Memory B cell (primary cell): Measurements from ENCODE around the gene SEMA5A.

Source experiments
- ATAC-seq: fragments of 150-1000 bp; cut with Tn5 transposase; 2 replicates; pipeline ENCODE4 v1.10.0; 2021; ENCODE audit warnings: low read depth, mild to moderate bottlenecking, moderate library complexity
- DNase-seq, 2 donors: peaks; one replicate each; pipeline ENCODE4 v3.0.0; 2022; ENCODE audit warnings: low spot score in 2 of 2
- H3K27ac Mint-ChIP-seq: one replicate; pipeline ENCODE4 v1.8.0; 2022; ENCODE audit warnings: mild to moderate bottlenecking, moderate library complexity, mixed read lengths
- H3K27me3 Mint-ChIP-seq: one replicate; pipeline ENCODE4 v1.8.0; 2022; ENCODE audit warnings: mixed read lengths
- H3K36me3 Mint-ChIP-seq: one replicate; pipeline ENCODE4 v1.8.0; 2022; ENCODE audit warnings: mild to moderate bottlenecking, mixed read lengths
- H3K4me1 Mint-ChIP-seq: one replicate; pipeline ENCODE4 v1.8.0; 2022; ENCODE audit warnings: mixed read lengths
- H3K4me3 Mint-ChIP-seq: one replicate; pipeline ENCODE4 v1.8.0; 2022; ENCODE audit warnings: mild to moderate bottlenecking, moderate library complexity, mixed read lengths
- H3K9me3 Mint-ChIP-seq: one replicate; pipeline ENCODE4 v1.8.0; 2022; ENCODE audit warnings: mixed read lengths

The SEMA5A gene

GRCh38 chr5:9239626-9240025 lies 306.2 kb downstream of the SEMA5A start:
- no peak overlapping the region for H3K4me3 Mint-ChIP-seq
- H3K27ac Mint-ChIP-seq: no peak overlapping the region
- no peaks in the 10 kb centered on the region for H3K36me3 Mint-ChIP-seq
- H3K4me1 Mint-ChIP-seq: no peaks in the 10 kb centered on the region
- no peaks in the 10 kb centered on the region for H3K27me3 Mint-ChIP-seq
- ATAC-seq: no peak
- H3K9me3 Mint-ChIP-seq: peaks cover 2% of the 10 kb centered on the region
- DNase-seq: no peak

GRCh38 chr5:9239071-9239470 lies 306.8 kb downstream of the SEMA5A start:
- no peak overlapping the region for H3K27ac Mint-ChIP-seq
- no peak for ATAC-seq

GRCh38 chr5:9233712-9234111 lies 312.2 kb downstream of the SEMA5A start:
- Mint-ChIP-seq H3K27ac (no peak overlapping the region), H3K4me3 (no peak overlapping the region), H3K9me3 (peaks cover 10% of the 10 kb centered on the region), H3K36me3 (no peaks in the 10 kb centered on the region), H3K4me1 (no peaks in the 10 kb centered on the region), H3K27me3 (peaks cover 5% of the 10 kb centered on the region)
- ATAC-seq (no peak), DNase-seq (no peak)

More at GRCh38 chr5:9239071-9239470, 306.8 kb downstream of the SEMA5A start:
- no peak overlapping the region for H3K4me3 Mint-ChIP-seq
- H3K9me3 Mint-ChIP-seq: peaks cover 2% of the 10 kb centered on the region
- DNase-seq: no peak
- H3K27me3 Mint-ChIP-seq: no peaks in the 10 kb centered on the region
- H3K36me3 Mint-ChIP-seq: no peaks in the 10 kb centered on the region
- no peaks in the 10 kb centered on the region for H3K4me1 Mint-ChIP-seq

- Mint-ChIP-seq H3K9me3 (peaks cover 10% of the 10 kb centered on the region), H3K27ac (no peak overlapping the region), H3K4me1 (no peaks in the 10 kb centered on the region), H3K36me3 (no peaks in the 10 kb centered on the region), H3K27me3 (peaks cover 5% of the 10 kb centered on the region), H3K4me3 (no peak overlapping the region)
- DNase-seq (no peak), ATAC-seq (no peak)
These were observed 312.8 kb downstream of the SEMA5A start for GRCh38 chr5:9233035-9233434.

GRCh38 chr5:9231842-9232241 lies 314.0 kb downstream of the SEMA5A start:
- Mint-ChIP-seq H3K9me3 (peaks cover 10% of the 10 kb centered on the region), H3K27ac (no peak overlapping the region), H3K27me3 (peaks cover 5% of the 10 kb centered on the region), H3K4me1 (no peaks in the 10 kb centered on the region), H3K4me3 (no peak overlapping the region), H3K36me3 (no peaks in the 10 kb centered on the region)
- DNase-seq: no peak
- no peak for ATAC-seq

GRCh38 chr5:9230355-9230754 lies 315.5 kb downstream of the SEMA5A start:
- H3K27me3 Mint-ChIP-seq: peaks cover 5% of the 10 kb centered on the region
- H3K4me3 Mint-ChIP-seq: no peak overlapping the region
- H3K27ac Mint-ChIP-seq: no peak overlapping the region
- H3K36me3 Mint-ChIP-seq: no peaks in the 10 kb centered on the region
- ATAC-seq: no peak
- DNase-seq: no peak
- peaks cover 7% of the 10 kb centered on the region for H3K9me3 Mint-ChIP-seq
- no peaks in the 10 kb centered on the region for H3K4me1 Mint-ChIP-seq

- no peaks in the 10 kb centered on the region for H3K4me1 Mint-ChIP-seq
- peaks cover 5% of the 10 kb centered on the region for H3K27me3 Mint-ChIP-seq
- peaks cover 7% of the 10 kb centered on the region for H3K9me3 Mint-ChIP-seq
- ATAC-seq (no peak), DNase-seq (no peak)
- no peak overlapping the region for H3K27ac Mint-ChIP-seq
- no peaks in the 10 kb centered on the region for H3K36me3 Mint-ChIP-seq
- no peak overlapping the region for H3K4me3 Mint-ChIP-seq
These were observed 319.8 kb downstream of the SEMA5A start for GRCh38 chr5:9226016-9226536.

- peaks cover 1% of the 10 kb centered on the region for H3K9me3 Mint-ChIP-seq
- no peaks in the 10 kb centered on the region for H3K4me1 Mint-ChIP-seq
- H3K36me3 Mint-ChIP-seq: no peaks in the 10 kb centered on the region
- DNase-seq: no peak
- ATAC-seq: no peak
- peaks cover 1% of the 10 kb centered on the region for H3K27me3 Mint-ChIP-seq
- no peak overlapping the region for H3K4me3 Mint-ChIP-seq
- H3K27ac Mint-ChIP-seq: no peak overlapping the region
These were observed 323.6 kb downstream of the SEMA5A start for GRCh38 chr5:9222054-9222976.

- ATAC-seq (no peak), DNase-seq (no peak)
- Mint-ChIP-seq H3K4me3 (no peak overlapping the region), H3K27ac (no peak overlapping the region), H3K9me3 (peaks cover 1% of the 10 kb centered on the region), H3K27me3 (peaks cover 1% of the 10 kb centered on the region), H3K4me1 (no peaks in the 10 kb centered on the region), H3K36me3 (no peaks in the 10 kb centered on the region)
These were observed 327.5 kb downstream of the SEMA5A start for GRCh38 chr5:9218358-9218757.

GRCh38 chr5:9212605-9213004 lies 333.3 kb downstream of the SEMA5A start:
- H3K36me3 Mint-ChIP-seq: no peaks in the 10 kb centered on the region
- peaks cover 2% of the 10 kb centered on the region for H3K27me3 Mint-ChIP-seq
- H3K27ac Mint-ChIP-seq: no peak overlapping the region
- no peak overlapping the region for H3K4me3 Mint-ChIP-seq
- H3K9me3 Mint-ChIP-seq: no peaks in the 10 kb centered on the region
- ATAC-seq: no peak
- DNase-seq: no peak
- no peaks in the 10 kb centered on the region for H3K4me1 Mint-ChIP-seq

- DNase-seq (no peak), ATAC-seq (no peak)
- no peak overlapping the region for H3K4me3 Mint-ChIP-seq
- H3K27me3 Mint-ChIP-seq: peaks cover 2% of the 10 kb centered on the region
- H3K36me3 Mint-ChIP-seq: no peaks in the 10 kb centered on the region
- H3K27ac Mint-ChIP-seq: no peak overlapping the region
- H3K4me1 Mint-ChIP-seq: peaks cover 2% of the 10 kb centered on the region
- no peaks in the 10 kb centered on the region for H3K9me3 Mint-ChIP-seq
These were observed 335.9 kb downstream of the SEMA5A start for GRCh38 chr5:9209846-9210492.

- H3K36me3 Mint-ChIP-seq: no peaks in the 10 kb centered on the region
- DNase-seq: no peak
- peaks cover 2% of the 10 kb centered on the region for H3K27me3 Mint-ChIP-seq
- no peaks in the 10 kb centered on the region for H3K9me3 Mint-ChIP-seq
- no peak for ATAC-seq
- no peak overlapping the region for H3K4me3 Mint-ChIP-seq
- H3K4me1 Mint-ChIP-seq: peaks cover 2% of the 10 kb centered on the region
- H3K27ac Mint-ChIP-seq: no peak overlapping the region
These were observed 338.0 kb downstream of the SEMA5A start for GRCh38 chr5:9207817-9208418.

GRCh38 chr5:9202636-9203035 lies 343.2 kb downstream of the SEMA5A start:
- H3K9me3 Mint-ChIP-seq: no peaks in the 10 kb centered on the region
- no peak for ATAC-seq
- no peaks in the 10 kb centered on the region for H3K36me3 Mint-ChIP-seq
- peaks cover 2% of the 10 kb centered on the region for H3K4me1 Mint-ChIP-seq
- no peak overlapping the region for H3K4me3 Mint-ChIP-seq
- peaks cover 2% of the 10 kb centered on the region for H3K27me3 Mint-ChIP-seq
- no peak overlapping the region for H3K27ac Mint-ChIP-seq
- no peak for DNase-seq

- Mint-ChIP-seq H3K27me3 (peaks cover 2% of the 10 kb centered on the region), H3K4me1 (peaks cover 4% of the 10 kb centered on the region), H3K36me3 (no peaks in the 10 kb centered on the region), H3K27ac (no peak overlapping the region), H3K4me3 (no peak overlapping the region), H3K9me3 (no peaks in the 10 kb centered on the region)
- DNase-seq (no peak), ATAC-seq (no peak)
These were observed 344.1 kb downstream of the SEMA5A start for GRCh38 chr5:9201761-9202160.
